Measurements from ENCODE around the gene EIF2B4. TPM values are rescaled to one million over a fixed set of nuclear protein-coding genes. Genes with fewer than 3 reads are reported as not detected.

Gene EIF2B4
- total RNA-seq, 5 donors from 2014 or later (not counting 1 experiment from before 2014, with no cell fraction given) = 35.6 to 50.3 (median 40.5) TPM

DNA sequence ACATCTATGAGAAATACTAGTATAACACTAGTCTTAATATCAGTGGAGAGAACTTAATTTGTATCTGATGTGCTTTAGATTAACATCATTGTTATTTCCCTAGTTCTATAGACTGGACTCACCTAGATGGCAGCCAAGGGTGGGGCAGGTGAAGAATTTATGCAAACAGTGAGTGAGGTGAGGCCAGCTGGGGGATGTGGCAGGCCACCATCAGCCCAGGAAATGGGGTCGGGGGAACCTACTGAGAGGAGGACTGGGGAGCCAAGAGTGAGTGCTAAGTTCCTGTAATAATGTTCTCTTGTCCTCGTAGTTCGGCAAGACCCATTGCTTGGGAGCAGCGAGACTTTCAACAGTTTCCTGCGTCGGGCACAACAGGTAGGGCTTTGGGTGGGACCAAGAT lies 2.8 kb upstream of the EIF2B4 start:
- H3K9me3 ChIP-seq = no peaks in the 10 kb centered on the region
- ATAC-seq (replicated peaks in 1 of 4) (no peak), DNase-seq (no peak)
- H3K27ac ChIP-seq (ENCODE audit: low read length) = no peak overlapping the region
- Mint-ChIP-seq H3K27ac (peak overlapping the region; percentile 11 to 42), H3K27me3 (no peaks in the 10 kb centered on the region), H3K4me3 (peak overlapping the region; percentile 10 to 58 (median 40)), H3K36me3 (peaks cover 51% of the 10 kb centered on the region), H3K9me3 (no peaks in the 10 kb centered on the region), H3K4me1 (peaks cover 45 to 57% (median 54%) of the 10 kb centered on the region in 3 donors)
- H3K36me3 ChIP-seq (ENCODE audit: control insufficient read depth in 2 of 2, extremely low read depth in 1 of 2, insufficient read depth in 1 of 2, low read length in 1 of 2) = peaks cover 21 to 64% of the 10 kb centered on the region in 2 donors
- POLR2A ChIA-PET = interaction anchor here (0.5 to 0.6 kb wide), 3 partner anchors 13 to 340 kb away, joined by 3 to 15 read pairs (median 4); no protein-coding TSS in a partner anchor
- WGBS (ENCODE audit: insufficient coverage) = 86% methylated on average over 5 of the region's 6 CpGs
- no peaks in the 10 kb centered on the region for H3K27me3 ChIP-seq (replicated peaks in 1 of 2; ENCODE audit: control insufficient read depth in 2 of 2, extremely low read depth in 1 of 2, insufficient read depth in 2 of 2, low read length in 1 of 2)
- no peak overlapping the region for H3K4me3 ChIP-seq (ENCODE audit: control insufficient read depth in 1 of 2, extremely low read depth in 1 of 2, low read length in 1 of 2)
- H3K4me1 ChIP-seq (ENCODE audit: control insufficient read depth in 1 of 2, extremely low read depth in 1 of 2, insufficient read depth in 2 of 2, low read length in 2 of 2) = peaks cover 20 to 41% of the 10 kb centered on the region in 2 experiments
- CTCF ChIA-PET = no interaction called here

GRCh38 chr2:27370816-27371620 lies 880 bp upstream of the EIF2B4 start:
- peak in 9 of 35 experiments; percentile 7 to 56 (median 19) for DNase-seq
- H3K4me3 Mint-ChIP-seq = peak overlapping the region; percentile 90 to 97 (median 94)
- no peaks in the 10 kb centered on the region for H3K27me3 Mint-ChIP-seq
- ATAC-seq (replicated peaks in 1 of 4) = peak in 2 of 4 experiments; percentile 4 to 8
- H3K27ac Mint-ChIP-seq = peak overlapping the region; percentile 90 to 95
- no peaks in the 10 kb centered on the region for H3K27me3 ChIP-seq (replicated peaks in 1 of 2; ENCODE audit: control insufficient read depth in 2 of 2, extremely low read depth in 1 of 2, insufficient read depth in 2 of 2, low read length in 1 of 2)
- peak overlapping the region; percentile 76 for H3K27ac ChIP-seq (ENCODE audit: low read length)
- peak overlapping the region; percentile 93 to 94 for H3K4me3 ChIP-seq (ENCODE audit: control insufficient read depth in 1 of 2, extremely low read depth in 1 of 2, low read length in 1 of 2)
- under 1% methylated on average over 43 of the region's 46 CpGs for WGBS (ENCODE audit: insufficient coverage)
- H3K4me1 Mint-ChIP-seq = peaks cover 47 to 55% (median 48%) of the 10 kb centered on the region in 3 donors
- CTCF ChIA-PET = interaction anchor here in 1 of 2 donors (0.8 kb wide), 1 partner anchor 39 kb away, joined by 3 read pairs; no protein-coding TSS in a partner anchor
- peaks cover 12 to 66% of the 10 kb centered on the region in 2 donors for H3K36me3 ChIP-seq (ENCODE audit: control insufficient read depth in 2 of 2, extremely low read depth in 1 of 2, insufficient read depth in 1 of 2, low read length in 1 of 2)
- no peaks in the 10 kb centered on the region for H3K9me3 Mint-ChIP-seq
- H3K9me3 ChIP-seq = no peaks in the 10 kb centered on the region
- H3K4me1 ChIP-seq (ENCODE audit: control insufficient read depth in 1 of 2, extremely low read depth in 1 of 2, insufficient read depth in 2 of 2, low read length in 2 of 2) = peaks cover 20 to 41% of the 10 kb centered on the region in 2 experiments
- H3K36me3 Mint-ChIP-seq = peaks cover 57% of the 10 kb centered on the region
- POLR2A ChIA-PET = interaction anchor here (0.6 to 0.9 kb wide), 4 partner anchors 16 to 258 kb away, joined by 3 to 6 read pairs (median 3); partner anchors contain the start of genes CCDC121 (in 1 of the 2) and GPN1 (in 1 of the 2)

GRCh38 chr2:27369471-27370025 lies 590 bp downstream of the EIF2B4 start:
- POLR2A ChIA-PET = interaction anchor here (0.5 to 1.1 kb wide), 5 partner anchors 10 to 60 kb away, joined by 3 to 7 read pairs (median 4); no protein-coding TSS in a partner anchor
- WGBS (ENCODE audit: insufficient coverage) = under 1% methylated on average over 17 of the region's 18 CpGs
- Mint-ChIP-seq H3K4me1 (peaks cover 45 to 51% (median 48%) of the 10 kb centered on the region in 3 donors), H3K9me3 (no peaks in the 10 kb centered on the region), H3K36me3 (peaks cover 49% of the 10 kb centered on the region), H3K27ac (peak overlapping the region; percentile 93 to 99), H3K4me3 (peak overlapping the region; percentile 90 to 97 (median 94)), H3K27me3 (no peaks in the 10 kb centered on the region)
- peak overlapping the region; percentile 72 for H3K27ac ChIP-seq (ENCODE audit: low read length)
- peaks cover 4 to 63% of the 10 kb centered on the region in 2 donors for H3K36me3 ChIP-seq (ENCODE audit: control insufficient read depth in 2 of 2, extremely low read depth in 1 of 2, insufficient read depth in 1 of 2, low read length in 1 of 2)
- H3K4me3 ChIP-seq (ENCODE audit: control insufficient read depth in 1 of 2, extremely low read depth in 1 of 2, low read length in 1 of 2) = peak overlapping the region; percentile 93 to 94
- no peaks in the 10 kb centered on the region for H3K27me3 ChIP-seq (replicated peaks in 1 of 2; ENCODE audit: control insufficient read depth in 2 of 2, extremely low read depth in 1 of 2, insufficient read depth in 2 of 2, low read length in 1 of 2)
- H3K9me3 ChIP-seq = no peaks in the 10 kb centered on the region
- peaks cover 20 to 41% of the 10 kb centered on the region in 2 experiments for H3K4me1 ChIP-seq (ENCODE audit: control insufficient read depth in 1 of 2, extremely low read depth in 1 of 2, insufficient read depth in 2 of 2, low read length in 2 of 2)
- DNase-seq (no peak), ATAC-seq (replicated peaks in 1 of 4) (peak in 1 of 4 experiments; percentile 6)
- CTCF ChIA-PET = interaction anchor here (0.5 to 1.4 kb wide), 8 partner anchors 9 to 335 kb away, joined by 3 to 8 read pairs (median 3); partner anchors contain the start of gene ZNF513 (in 1 of the 2)

DNA sequence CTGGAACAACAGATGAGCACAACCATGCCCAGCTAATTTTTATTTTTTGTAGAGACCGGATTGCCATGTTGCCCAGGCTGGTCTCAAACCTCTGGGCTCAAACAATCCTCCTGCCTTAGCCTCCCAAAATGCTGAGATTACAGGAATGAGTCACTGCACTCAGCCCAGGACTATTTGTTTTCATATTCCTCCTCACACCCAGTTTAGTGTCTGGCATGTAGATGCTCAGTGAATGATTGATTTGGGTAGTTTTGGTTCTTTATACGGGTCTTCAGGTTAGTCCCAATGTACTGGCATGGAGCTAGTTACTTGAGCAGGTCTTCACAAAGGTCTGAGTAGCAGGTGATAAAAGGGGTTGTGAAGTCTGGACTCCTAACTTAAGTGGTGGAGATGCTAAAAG lies 6.2 kb downstream of the EIF2B4 start:
- no peaks in the 10 kb centered on the region for H3K27me3 Mint-ChIP-seq
- no peak overlapping the region for H3K4me3 Mint-ChIP-seq
- H3K36me3 Mint-ChIP-seq = peaks cover 29% of the 10 kb centered on the region
- H3K36me3 ChIP-seq (ENCODE audit: control insufficient read depth in 2 of 2, extremely low read depth in 1 of 2, insufficient read depth in 1 of 2, low read length in 1 of 2) = peaks cover 2 to 48% of the 10 kb centered on the region in 2 donors
- H3K27me3 ChIP-seq (replicated peaks in 1 of 2; ENCODE audit: control insufficient read depth in 2 of 2, extremely low read depth in 1 of 2, insufficient read depth in 2 of 2, low read length in 1 of 2) = no peaks in the 10 kb centered on the region
- no peaks in the 10 kb centered on the region for H3K9me3 Mint-ChIP-seq
- no peak overlapping the region for H3K4me3 ChIP-seq (ENCODE audit: control insufficient read depth in 1 of 2, extremely low read depth in 1 of 2, low read length in 1 of 2)
- H3K4me1 Mint-ChIP-seq = peaks cover 7 to 14% (median 10%) of the 10 kb centered on the region in 3 donors
- 100% methylated on average over 1 of the region's 2 CpGs for WGBS (ENCODE audit: insufficient coverage)
- H3K27ac ChIP-seq (ENCODE audit: low read length) = no peak overlapping the region
- H3K9me3 ChIP-seq = no peaks in the 10 kb centered on the region
- DNase-seq (no peak), ATAC-seq (replicated peaks in 1 of 4) (no peak)
- peaks cover 2 to 6% of the 10 kb centered on the region in 2 experiments for H3K4me1 ChIP-seq (ENCODE audit: control insufficient read depth in 1 of 2, extremely low read depth in 1 of 2, insufficient read depth in 2 of 2, low read length in 2 of 2)
- H3K27ac Mint-ChIP-seq = no peak overlapping the region
- CTCF ChIA-PET = no interaction called here
- POLR2A ChIA-PET = no interaction called here

DNA sequence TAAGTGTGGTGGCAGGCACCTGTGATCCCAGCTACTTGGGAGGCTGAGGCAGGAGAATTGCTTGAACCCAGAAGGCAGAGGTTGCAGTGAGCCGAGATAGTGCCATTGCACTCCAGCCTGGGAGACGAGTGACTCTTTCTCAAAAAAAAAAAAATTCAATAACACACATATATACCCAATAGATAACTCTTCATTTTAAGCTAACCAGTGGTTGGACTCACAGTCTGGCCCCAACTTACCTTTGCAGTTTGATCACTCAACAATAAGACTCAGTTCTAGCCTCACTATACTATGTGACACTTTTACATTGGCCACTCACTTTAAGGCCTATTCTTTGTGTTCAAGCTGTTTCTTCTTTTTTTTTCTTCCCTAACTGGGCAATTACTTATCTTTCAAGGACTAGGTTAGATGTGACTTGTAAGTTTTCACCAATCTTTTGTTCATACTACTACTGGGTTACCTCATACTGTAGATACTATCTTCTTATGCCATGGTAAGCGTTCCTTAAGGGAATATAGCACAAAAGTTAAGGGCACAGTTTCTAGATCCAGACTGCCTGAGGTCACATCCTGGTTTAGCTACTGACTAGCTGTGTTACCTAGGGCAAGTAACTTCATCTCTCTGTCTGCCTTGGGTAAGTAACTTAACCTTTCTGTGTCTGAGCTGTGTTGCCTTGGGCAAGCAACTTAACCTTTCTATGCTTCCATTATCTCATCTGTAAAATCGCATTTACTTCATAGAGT lies 7.3 kb downstream of the EIF2B4 start:
- H3K36me3 Mint-ChIP-seq = peaks cover 25% of the 10 kb centered on the region
- no peaks in the 10 kb centered on the region for H3K27me3 ChIP-seq (replicated peaks in 1 of 2; ENCODE audit: control insufficient read depth in 2 of 2, extremely low read depth in 1 of 2, insufficient read depth in 2 of 2, low read length in 1 of 2)
- peaks cover 8 to 14% (median 11%) of the 10 kb centered on the region in 3 donors for H3K4me1 Mint-ChIP-seq
- H3K27ac Mint-ChIP-seq = no peak overlapping the region
- no peaks in the 10 kb centered on the region for H3K9me3 ChIP-seq
- no peak overlapping the region for H3K27ac ChIP-seq (ENCODE audit: low read length)
- H3K4me3 ChIP-seq (ENCODE audit: control insufficient read depth in 1 of 2, extremely low read depth in 1 of 2, low read length in 1 of 2) = no peak overlapping the region
- no peak overlapping the region for H3K4me3 Mint-ChIP-seq
- no peaks in the 10 kb centered on the region for H3K9me3 Mint-ChIP-seq
- no peak for DNase-seq
- no peaks in the 10 kb centered on the region for H3K27me3 Mint-ChIP-seq
- ChIA-PET CTCF (interaction anchor here in 1 of 2 donors (0.5 to 0.6 kb wide), 2 partner anchors 12 to 651 kb away, joined by 3 to 4 read pairs; no protein-coding TSS in a partner anchor), POLR2A (interaction anchor here in 1 of 2 donors (0.7 kb wide), 1 partner anchor 1802 kb away, joined by 3 read pairs; no protein-coding TSS in a partner anchor)
- no peak for ATAC-seq (replicated peaks in 1 of 4)
- H3K4me1 ChIP-seq (ENCODE audit: control insufficient read depth in 1 of 2, extremely low read depth in 1 of 2, insufficient read depth in 2 of 2, low read length in 2 of 2) = peaks cover 1 to 4% of the 10 kb centered on the region in 2 experiments
- 100% methylated on average over 2 of the region's 4 CpGs for WGBS (ENCODE audit: insufficient coverage)
- H3K36me3 ChIP-seq (ENCODE audit: control insufficient read depth in 2 of 2, extremely low read depth in 1 of 2, insufficient read depth in 1 of 2, low read length in 1 of 2) = peaks cover 2 to 40% of the 10 kb centered on the region in 2 donors

All from T-cell (primary cell).